K562 treated with DMSO at 1 percent for 12 hours (cell line): ENCODE results near the gene CAPNS1. TPM values are rescaled to one million over a fixed set of nuclear protein-coding genes. Genes with fewer than 3 reads are reported as not detected.

ENCODE experiments used
- total RNA-seq: library from RNA; unstranded; fragments of 300-600 nt; gene quantifications from 2 replicates; pipeline ENCODE4 v1.2.3, GENCODE V29; 2022; ENCODE audit not compliant: insufficient read depth

Gene CAPNS1
- total RNA-seq, result 204 and 224 TPM in 2 replicates

DNA sequence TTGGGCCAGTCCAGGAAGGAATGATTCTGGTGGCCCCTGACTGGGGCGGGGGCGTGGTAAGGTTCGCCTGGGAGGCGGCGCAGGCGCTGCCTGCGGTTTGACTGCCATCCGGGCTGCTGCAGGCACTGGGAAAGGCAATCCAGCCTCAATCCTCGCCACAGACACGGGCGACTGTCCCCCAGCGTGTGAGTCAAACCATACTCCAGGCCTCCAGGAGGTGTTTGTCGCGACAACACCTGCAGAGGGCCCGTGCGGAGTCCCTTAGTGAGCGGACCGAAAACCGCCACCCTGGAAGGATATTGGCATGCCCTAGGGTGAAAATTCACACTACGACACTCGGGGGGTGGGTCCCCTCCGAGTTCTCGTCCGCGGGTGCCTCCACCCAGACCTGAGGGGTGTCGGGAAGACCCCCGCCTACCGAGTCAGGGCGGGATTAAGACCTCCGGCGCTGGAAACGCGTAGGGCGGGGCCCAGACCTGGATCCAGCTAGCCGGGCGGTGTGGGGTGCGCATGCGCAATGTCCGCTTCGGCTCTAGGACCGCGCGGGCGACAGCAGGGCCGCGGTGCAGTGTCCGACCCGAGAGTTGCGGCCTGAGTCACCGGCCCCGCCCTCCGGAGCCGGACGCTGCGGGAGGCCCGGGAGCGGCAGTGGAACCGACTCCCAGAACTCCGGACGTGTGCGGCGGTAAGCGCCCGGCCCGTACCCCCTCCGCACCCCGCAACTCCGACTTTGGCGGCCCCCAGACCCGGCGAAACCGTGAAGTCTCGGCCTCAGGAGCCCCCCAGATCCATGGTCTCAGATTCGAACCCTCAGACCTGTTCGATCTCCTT is at the start of gene CAPNS1:
Gene CAPNS1, plus strand, starts transcription at position 594 of the 831 bp plus-strand sequence. CDS start 946 bp downstream, outside the sequence.

DNA sequence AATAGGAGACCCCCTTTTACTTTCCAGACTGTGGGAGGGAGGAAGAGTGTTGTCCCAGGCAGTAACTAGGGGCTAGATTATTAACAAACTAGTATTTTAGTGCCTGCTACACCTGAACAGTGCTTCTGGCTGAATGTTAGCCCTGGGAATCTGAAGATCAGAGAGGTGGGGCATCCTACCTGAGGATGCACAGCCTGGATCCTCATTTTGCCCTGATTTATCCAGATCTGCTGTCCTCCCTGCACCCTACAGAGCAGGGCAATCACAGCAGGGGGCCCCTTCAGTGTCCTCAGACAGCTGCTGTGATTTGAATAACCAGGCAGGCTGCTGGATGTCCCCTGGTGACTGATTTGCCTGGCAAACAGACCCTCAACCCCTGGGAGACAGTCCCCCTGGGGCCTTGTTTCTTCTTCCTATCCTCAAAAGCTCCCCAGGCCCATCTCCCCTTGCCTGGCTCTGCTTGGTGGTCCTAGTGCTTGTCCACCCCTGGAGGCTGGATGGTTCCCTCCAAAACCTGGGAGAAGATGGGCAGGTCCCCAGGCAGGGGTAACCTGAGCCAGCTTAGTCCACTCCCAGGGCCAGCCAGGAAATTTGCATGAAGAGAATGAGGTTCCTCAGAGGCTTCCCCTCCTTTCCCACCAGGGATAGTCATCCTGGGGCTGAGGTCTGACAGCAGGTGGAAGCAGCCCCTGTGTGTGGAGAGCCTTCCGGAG is 29.2 kb upstream of the CAPNS1 start, which contains the start of gene OVOL3:
Gene OVOL3, plus strand, starts transcription at position 657 of the 713 bp plus-strand sequence. CDS start 60 bp downstream, outside the sequence.

DNA sequence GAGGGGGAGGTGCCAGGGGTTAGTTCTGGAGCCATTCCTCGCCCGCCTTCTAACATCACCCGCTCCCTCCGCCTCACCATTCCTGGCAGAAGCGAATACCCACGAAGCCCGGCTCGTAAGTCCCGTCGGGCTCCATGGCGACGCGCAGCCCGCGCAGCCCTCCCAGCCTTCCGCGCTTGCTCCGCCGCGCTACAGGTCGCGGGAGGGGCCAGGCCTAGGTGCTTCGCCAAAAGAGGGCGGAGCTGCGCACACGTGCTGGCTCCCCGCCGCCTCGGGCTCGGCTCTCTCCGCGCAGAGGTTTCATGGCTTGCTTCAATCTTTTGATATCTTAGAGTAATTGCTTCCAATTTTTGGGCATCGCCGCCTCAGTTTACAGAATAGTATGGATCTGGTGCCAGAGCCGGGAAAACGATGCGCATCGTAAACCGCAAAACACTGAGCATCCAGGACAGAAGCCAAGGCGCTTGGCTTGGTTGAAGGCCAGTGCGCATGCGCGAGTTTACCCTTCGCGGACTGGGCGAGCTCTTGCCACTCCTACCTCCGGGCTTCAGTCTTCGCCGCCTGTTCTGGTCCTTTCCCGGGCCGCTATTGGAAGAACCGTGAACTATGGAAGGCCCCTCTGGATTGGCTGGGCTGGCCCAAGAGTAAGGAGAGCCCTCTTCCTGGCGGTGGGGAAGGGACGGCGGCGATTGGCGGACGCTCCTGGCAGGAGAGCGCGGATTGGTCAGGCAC is 25.0 kb upstream of the CAPNS1 start, which contains the start of gene POLR2I:
Gene POLR2I, minus strand, starts transcription at position 155 of the 732 bp plus-strand sequence. Its CDS starts 19 bp downstream, at position 136.

DNA sequence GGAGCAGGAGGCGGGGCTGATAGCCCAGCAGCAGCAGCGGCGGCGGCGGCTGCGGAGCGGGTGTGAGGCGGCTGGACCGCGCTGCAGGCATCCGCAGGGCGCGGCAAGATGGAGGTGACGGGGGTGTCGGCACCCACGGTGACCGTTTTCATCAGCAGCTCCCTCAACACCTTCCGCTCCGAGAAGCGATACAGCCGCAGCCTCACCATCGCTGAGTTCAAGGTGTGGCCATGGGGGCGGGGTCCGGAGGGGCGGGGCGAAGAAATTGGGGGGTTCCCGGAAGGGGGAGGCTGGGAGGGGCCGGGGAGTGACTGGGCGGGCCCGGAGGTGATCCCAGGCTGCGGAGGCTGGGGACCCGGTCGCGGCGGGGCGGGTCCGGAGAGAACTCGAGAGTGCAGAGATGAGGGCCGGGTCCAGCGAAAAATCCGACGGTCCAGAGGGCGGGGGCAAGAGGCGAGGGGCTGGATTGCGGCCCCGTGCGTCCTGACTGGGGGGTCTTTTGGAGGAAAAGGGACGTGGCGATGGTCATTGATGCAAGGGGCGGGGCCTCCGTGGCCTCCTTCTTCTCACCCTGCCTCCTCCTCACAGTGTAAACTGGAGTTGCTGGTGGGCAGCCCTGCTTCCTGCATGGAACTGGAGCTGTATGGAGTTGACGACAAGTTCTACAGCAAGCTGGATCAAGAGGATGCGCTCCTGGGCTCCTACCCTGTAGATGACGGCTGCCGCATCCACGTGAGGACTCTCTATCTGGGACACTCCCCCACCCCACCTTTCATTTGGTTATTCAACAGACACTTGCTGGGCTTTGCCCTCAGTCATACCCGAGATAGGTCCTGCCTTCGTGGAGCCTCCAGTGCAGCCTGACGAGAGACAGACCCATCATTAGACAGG is 24.2 kb upstream of the CAPNS1 start, which contains the start of gene TBCB:
Gene TBCB, plus strand, starts transcription at position 16 of the 891 bp plus-strand sequence. Its CDS starts 93 bp downstream, at position 109.

DNA sequence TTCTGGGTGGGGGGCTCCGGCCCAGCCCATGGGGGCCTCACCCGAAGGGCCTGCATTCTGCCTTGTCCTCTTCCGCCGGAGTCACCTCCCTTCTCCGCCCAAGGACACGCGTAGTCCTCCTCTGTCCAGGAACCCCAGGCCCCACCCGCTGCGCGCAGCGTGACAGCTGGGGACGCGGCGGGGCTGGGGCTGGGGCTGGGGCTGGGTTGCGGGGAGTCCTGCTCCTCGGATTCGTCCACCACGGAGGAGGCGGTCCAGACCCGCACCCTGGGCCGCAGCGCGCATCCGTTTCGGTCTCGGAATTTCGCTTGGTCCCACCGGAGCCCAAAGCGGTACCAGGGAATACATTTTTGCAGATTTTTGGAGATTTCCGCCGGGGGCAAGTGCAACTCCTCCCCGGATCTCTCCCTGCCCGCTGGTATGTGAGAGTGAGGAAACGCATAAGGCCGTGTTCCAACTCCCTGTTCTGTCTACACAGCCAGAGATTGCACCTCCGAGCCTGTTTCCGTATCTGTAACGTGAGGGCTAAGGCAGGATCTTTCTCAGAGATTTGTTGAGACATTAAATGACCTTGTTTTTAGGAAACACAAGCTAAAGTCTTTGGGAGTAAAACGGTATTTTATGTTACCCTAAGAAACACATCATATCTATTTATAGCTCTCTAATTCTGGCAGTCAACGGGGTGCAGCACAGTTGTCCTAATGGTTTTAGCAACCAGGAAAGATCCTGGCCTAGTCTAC is 12.7 kb downstream of the CAPNS1 start, which contains the start of gene COX7A1:
Gene COX7A1, minus strand, starts transcription at position 96 of the 740 bp plus-strand sequence. Its CDS starts 40 bp downstream, at position 56.

Other genes starting within 250 kb of the CAPNS1 start
- 5.8 and 7.3 TPM in 2 replicates for gene NFKBID, start 239.5 kb upstream of the CAPNS1 start, total RNA-seq
- gene HCST, start 237.5 kb upstream of the CAPNS1 start, total RNA-seq, result not detected in 2 replicates
- 18.6 and 31.0 TPM in 2 replicates for gene TYROBP, start 231.8 kb upstream of the CAPNS1 start, total RNA-seq
- not detected in 2 replicates for gene LRFN3, start 203.7 kb upstream of the CAPNS1 start, total RNA-seq
- 49.4 and 74.2 TPM in 2 replicates for gene SDHAF1, start 144.9 kb upstream of the CAPNS1 start, total RNA-seq
- 0.46 TPM in 1 of 2 replicates, not detected in the other for gene SYNE4, start 131.3 kb upstream of the CAPNS1 start, total RNA-seq
- 35.2 and 37.1 TPM in 2 replicates for gene ALKBH6, start 125.9 kb upstream of the CAPNS1 start, total RNA-seq
- 0.53 and 2.6 TPM in 2 replicates for gene CLIP3, start 107.2 kb upstream of the CAPNS1 start, total RNA-seq
- gene THAP8, start 85.8 kb upstream of the CAPNS1 start, total RNA-seq, result 2.6 and 5.0 TPM in 2 replicates
- 19.3 and 36.3 TPM in 2 replicates for gene WDR62, start 85.2 kb upstream of the CAPNS1 start, total RNA-seq
- gene OVOL3, start 28.9 kb upstream of the CAPNS1 start, total RNA-seq, result not detected in 2 replicates
- gene POLR2I, start 25.2 kb upstream of the CAPNS1 start, total RNA-seq, result 103 and 135 TPM in 2 replicates
- 57.0 and 83.4 TPM in 2 replicates for gene TBCB, start 24.6 kb upstream of the CAPNS1 start, total RNA-seq
- gene COX7A1, start 12.4 kb downstream of the CAPNS1 start, total RNA-seq, result not detected in 2 replicates
- 0.75 and 1.5 TPM in 2 replicates for gene ZNF565, start 74.6 kb downstream of the CAPNS1 start, total RNA-seq
- 18.4 and 48.5 TPM in 2 replicates for gene ZNF146, start 75.0 kb downstream of the CAPNS1 start, total RNA-seq
- 0.39 and 0.63 TPM in 2 replicates for gene ZFP14, start 239.1 kb downstream of the CAPNS1 start, total RNA-seq